Brain microvascular endothelial cell (primary cell): ENCODE measurements around the gene TBKBP1.

Experiments
- DNase-seq: peaks from one replicate; pipeline ENCODE4 v3.0.0-alpha.2; 2020
- H3K27ac ChIP-seq: fragments of 250-450 bp; sonication (Bioruptor Pico); 2 replicates; pipeline ENCODE4 v1.5.1; 2020; ENCODE audit warnings: mild to moderate bottlenecking, moderate library complexity
- H3K27me3 ChIP-seq: fragments of 250-450 bp; sonication (Bioruptor Pico); replicated peaks from 2 replicates; pipeline ENCODE4 v1.5.1; 2020; ENCODE audit warnings: mild to moderate bottlenecking
- H3K36me3 ChIP-seq: fragments of 250-450 bp; sonication (Bioruptor Pico); replicated peaks from 2 replicates; pipeline ENCODE4 v1.5.1; 2020; ENCODE audit warnings: mild to moderate bottlenecking
- H3K4me3 ChIP-seq: 2 replicates; pipeline ENCODE4 v1.5.1; 2011; ENCODE audit warnings: low read depth, mild to moderate bottlenecking, control low read depth, low read length, moderate library complexity
- CTCF ChIP-seq: IDR thresholded peaks from 2 replicates; pipeline ENCODE4 v1.5.1; 2011; ENCODE audit warnings: low read depth, mild to moderate bottlenecking, moderate library complexity, low read length, control low read depth, inconsistent platforms; ENCODE audit errors: missing control alignments
- in situ Hi-C: cut with HindIII; loops from 2 replicates; pipeline ENCODE4 v1.10.0; 2017; ENCODE audit warnings: low sequenced_read_pairs, low pct_ligation_motif_present

TBKBP1 gene

GRCh38 chr17:47708312-47708863 is 14.4 kb downstream of the TBKBP1 start:
- no peak overlapping the region for H3K27ac ChIP-seq
- in situ Hi-C loops = no loop called here
- no peak for DNase-seq
- H3K27me3 ChIP-seq = peaks cover 58% of the 10 kb centered on the region
- H3K4me3 ChIP-seq = no peak overlapping the region
- H3K36me3 ChIP-seq = no peaks in the 10 kb centered on the region
- no peak for TF ChIP-seq CTCF

GRCh38 chr17:47708864-47709541 is 15.0 kb downstream of the TBKBP1 start:
- no peaks in the 10 kb centered on the region for H3K36me3 ChIP-seq
- no peak for DNase-seq
- peaks cover 62% of the 10 kb centered on the region for H3K27me3 ChIP-seq
- in situ Hi-C loops = no loop called here
- H3K27ac ChIP-seq = no peak overlapping the region
- H3K4me3 ChIP-seq = no peak overlapping the region
- TF ChIP-seq CTCF = no peak

GRCh38 chr17:47709594-47709993 is 15.6 kb downstream of the TBKBP1 start:
- peaks cover 65% of the 10 kb centered on the region for H3K27me3 ChIP-seq
- TF ChIP-seq CTCF = no peak
- DNase-seq = no peak
- no peak overlapping the region for H3K27ac ChIP-seq
- in situ Hi-C loops = no loop called here
- H3K4me3 ChIP-seq = no peak overlapping the region
- no peaks in the 10 kb centered on the region for H3K36me3 ChIP-seq

GRCh38 chr17:47711366-47712099 is 17.6 kb downstream of the TBKBP1 start:
- H3K4me3 ChIP-seq = no peak overlapping the region
- DNase-seq = no peak
- H3K27me3 ChIP-seq = peaks cover 73% of the 10 kb centered on the region
- no peak for TF ChIP-seq CTCF
- no peaks in the 10 kb centered on the region for H3K36me3 ChIP-seq
- in situ Hi-C loops = no loop called here
- no peak overlapping the region for H3K27ac ChIP-seq

GRCh38 chr17:47712330-47713023 is 18.5 kb downstream of the TBKBP1 start:
- H3K27me3 ChIP-seq = peaks cover 74% of the 10 kb centered on the region
- DNase-seq = no peak
- no peak overlapping the region for H3K27ac ChIP-seq
- no peak for TF ChIP-seq CTCF
- in situ Hi-C loops = no loop called here
- H3K36me3 ChIP-seq = no peaks in the 10 kb centered on the region
- H3K4me3 ChIP-seq = no peak overlapping the region
